Activated T-cell treated with anti-CD3 and anti-CD28 coated beads for 1 hour (primary cell): ENCODE results near the gene CCDC85C.

Source experiments
- DNase-seq: peaks from one replicate; pipeline ENCODE4 v3.0.0-alpha.2; 2020; ENCODE audit warnings: low read depth

The CCDC85C gene

GRCh38 chr14:99589651-99590530 lies 14.1 kb downstream of the CCDC85C start:
- DNase-seq, result no peak

- no peak for DNase-seq
Observed at GRCh38 chr14:99589031-99589441, 15.0 kb downstream of the CCDC85C start.

DNA sequence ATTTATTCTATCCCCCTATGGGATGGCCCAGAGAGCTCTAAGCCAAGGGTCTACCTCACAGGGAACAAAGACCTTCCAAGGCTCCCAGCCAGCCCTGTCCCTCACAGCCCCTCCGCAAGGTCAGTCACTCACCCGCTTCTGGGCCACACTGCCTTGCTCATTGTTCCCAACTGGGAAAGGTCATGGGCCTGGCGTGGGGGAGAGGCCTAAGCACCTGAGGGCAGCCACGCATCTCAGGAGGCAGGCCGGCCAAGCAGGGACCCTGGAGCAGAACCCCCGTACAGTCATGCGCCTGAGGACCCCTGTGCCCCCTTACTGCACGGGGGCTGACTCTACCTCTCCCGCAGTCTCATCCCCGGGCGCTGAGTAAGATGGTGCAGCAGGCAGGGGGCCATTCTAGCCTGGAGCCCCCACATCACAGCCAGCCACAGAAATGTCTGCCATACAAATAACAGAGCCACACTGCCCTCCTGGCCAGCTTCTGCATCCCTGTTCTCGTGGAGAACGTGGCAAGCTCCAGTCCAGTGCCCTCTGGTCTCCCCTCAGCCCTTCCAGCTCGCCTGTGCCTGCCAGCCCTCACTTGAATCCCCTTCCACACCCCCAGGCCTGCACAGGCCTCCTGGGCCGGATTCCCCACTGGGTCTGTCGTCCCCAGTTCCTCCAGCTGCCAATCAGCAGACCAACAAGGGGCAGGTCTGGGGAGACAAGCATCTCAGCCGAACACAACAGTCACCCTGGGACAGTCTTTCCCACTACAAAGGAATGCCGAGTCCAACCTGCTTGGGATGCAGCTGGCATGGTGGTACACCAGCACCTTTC lies 16.3 kb downstream of the CCDC85C start:
- DNase-seq, result no peak

DNA sequence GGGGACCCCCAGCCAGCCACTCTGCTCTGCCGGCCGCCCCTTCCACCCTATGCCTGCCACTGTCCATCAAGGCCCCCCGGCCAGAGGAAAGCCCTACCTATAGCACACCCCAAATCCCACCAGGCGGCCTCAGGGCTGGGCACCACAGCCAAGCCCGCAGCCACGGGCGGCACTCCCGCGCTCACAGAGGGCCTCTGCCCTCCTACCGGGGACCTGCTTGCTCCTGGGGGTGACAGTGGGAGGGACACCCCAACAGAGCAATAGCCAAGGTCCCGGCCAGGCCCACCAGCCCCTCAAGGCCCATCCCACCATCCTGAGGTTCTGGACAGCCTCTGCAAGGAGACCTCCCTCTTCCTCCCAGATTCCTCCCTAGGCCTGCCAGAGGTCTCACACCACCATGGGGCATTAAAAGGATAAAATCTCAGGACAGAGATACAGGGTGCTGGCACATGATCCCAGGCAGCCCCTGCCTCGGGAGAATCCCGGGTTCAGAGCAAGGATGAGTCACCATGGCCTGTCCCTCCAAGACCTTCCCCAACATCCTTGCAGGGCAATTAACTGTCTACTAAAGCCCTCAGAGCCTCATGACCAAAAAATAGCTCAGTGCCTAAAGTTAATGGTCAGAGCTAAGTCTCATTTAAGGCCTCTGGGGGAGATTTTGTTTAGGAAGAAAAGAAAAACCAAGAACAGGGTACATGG lies 17.1 kb downstream of the CCDC85C start:
- DNase-seq, result no peak

GRCh38 chr14:99586054-99586760 lies 17.8 kb downstream of the CCDC85C start:
- no peak for DNase-seq

GRCh38 chr14:99584823-99585222 lies 19.2 kb downstream of the CCDC85C start:
- DNase-seq, result no peak

DNA sequence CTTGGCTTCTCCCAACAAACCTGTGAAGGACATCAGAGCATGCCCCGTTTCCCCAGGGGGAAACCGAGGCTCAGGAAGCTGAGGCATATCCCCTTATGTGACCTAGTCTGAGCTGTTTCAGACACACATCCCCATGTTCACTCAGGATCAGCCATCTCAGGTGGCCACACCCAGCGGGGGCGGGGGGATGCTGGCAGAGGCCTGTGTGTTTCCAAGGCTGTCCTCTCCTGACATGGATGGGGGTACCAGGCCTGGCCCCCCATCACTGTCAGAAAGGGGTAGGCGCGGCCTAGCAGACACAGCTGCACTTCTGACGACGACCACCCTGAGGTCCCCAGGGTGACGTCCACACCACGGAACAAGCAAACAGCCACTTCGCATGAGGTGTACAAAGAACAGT lies 22.1 kb downstream of the CCDC85C start:
- DNase-seq, result no peak

DNA sequence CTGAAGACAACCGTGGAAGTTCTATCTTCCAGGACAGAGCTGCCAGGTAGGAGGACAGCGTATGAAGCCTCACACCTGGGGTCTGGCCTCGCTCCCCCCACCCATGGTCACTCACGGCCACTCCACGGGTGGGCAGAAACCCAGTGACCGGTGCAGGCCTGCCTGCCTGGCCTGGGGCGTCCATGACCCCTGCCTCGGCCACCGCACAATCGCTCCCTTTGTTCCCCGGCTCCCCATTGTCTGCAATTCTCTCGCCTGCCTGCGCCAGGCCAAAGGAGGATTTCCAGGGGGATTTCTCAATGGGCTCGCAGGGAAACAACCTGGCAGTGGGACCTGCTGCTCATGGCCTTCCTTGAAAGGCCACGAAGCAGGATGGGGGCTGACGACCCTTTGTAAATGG lies 22.6 kb downstream of the CCDC85C start:
- no peak for DNase-seq

GRCh38 chr14:99579903-99580571 lies 24.0 kb downstream of the CCDC85C start:
- no peak for DNase-seq

GRCh38 chr14:99579120-99579836 lies 24.7 kb downstream of the CCDC85C start:
- DNase-seq, result no peak

GRCh38 chr14:99578541-99579101 lies 25.4 kb downstream of the CCDC85C start:
- no peak for DNase-seq

- DNase-seq, result no peak
Observed at GRCh38 chr14:99576761-99577705, 27.0 kb downstream of the CCDC85C start.

GRCh38 chr14:99576304-99576703 lies 27.7 kb downstream of the CCDC85C start:
- DNase-seq, result no peak

- DNase-seq, result no peak
Observed at GRCh38 chr14:99575043-99576023, 28.7 kb downstream of the CCDC85C start.

DNA sequence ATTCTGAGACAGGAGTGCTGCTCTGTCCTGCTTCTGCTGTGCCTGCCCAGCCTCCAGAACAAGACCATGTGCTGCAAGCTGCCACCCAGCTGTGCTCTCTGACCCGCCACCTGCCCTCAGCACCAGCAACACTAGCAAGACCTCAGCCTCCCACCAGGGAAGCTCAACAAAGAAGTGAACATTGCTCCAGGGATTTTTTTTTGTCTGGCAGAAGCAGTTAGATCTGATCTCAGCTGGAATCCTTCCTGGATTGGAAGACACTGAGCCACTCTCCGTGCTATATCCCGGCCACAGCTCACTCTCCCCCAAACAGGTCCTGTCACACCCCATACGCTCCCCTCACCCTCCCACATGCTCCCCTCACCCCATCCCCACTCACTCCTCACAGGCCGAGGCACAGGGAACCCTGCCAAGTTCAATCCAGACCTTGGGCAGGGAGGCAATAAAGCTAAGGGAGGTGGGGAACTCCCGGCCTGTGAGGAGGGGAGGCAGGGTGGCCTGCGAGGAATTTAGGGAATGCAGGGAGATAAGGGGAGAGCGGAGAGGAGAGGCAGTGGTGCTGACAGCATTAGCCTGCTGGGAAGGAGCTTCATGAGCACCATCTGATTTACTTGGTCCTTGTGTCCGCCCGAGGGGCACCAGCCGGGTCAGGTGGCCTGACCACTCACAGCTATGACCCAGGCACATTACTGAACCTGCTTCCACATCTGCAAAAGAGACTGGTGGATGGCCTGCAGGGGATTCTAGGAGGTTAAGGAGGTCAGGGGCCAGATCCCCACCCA lies 29.7 kb downstream of the CCDC85C start:
- no peak for DNase-seq

- no peak for DNase-seq
Observed at GRCh38 chr14:99573436-99574098, 30.4 kb downstream of the CCDC85C start.

- DNase-seq, result no peak
Observed at GRCh38 chr14:99573000-99573330, 31.0 kb downstream of the CCDC85C start.
